HepG2 (cell line): Measurements from ENCODE around the gene PLD2. TPM values are rescaled to one million over a fixed set of nuclear protein-coding genes. Genes with fewer than 3 reads are reported as not detected.

Experiments used
- IRF1 ChIP-seq: sonication (generic); formaldehyde crosslinking; IDR thresholded peaks from 2 replicates; pipeline ENCODE4 v1.4.0; 2020; ENCODE audit warnings: low read depth, mild to moderate bottlenecking, missing genetic modification reagents
- SIN3A ChIP-seq: IDR thresholded peaks from 2 replicates; pipeline ENCODE4 v1.6.1; 2011; ENCODE audit warnings: low read depth, mild to moderate bottlenecking, control low read depth, low read length, borderline replicate concordance
- SNAPC4 ChIP-seq: sonication (generic); formaldehyde crosslinking; IDR thresholded peaks from 2 replicates; pipeline ENCODE4 v1.4.0; 2020; ENCODE audit warnings: mild to moderate bottlenecking, missing genetic modification reagents
- ZBED4 ChIP-seq: sonication (generic); formaldehyde crosslinking; IDR thresholded peaks from 2 replicates; pipeline ENCODE4 v1.4.0; 2020; ENCODE audit warnings: missing genetic modification reagents, borderline replicate concordance
- ZFYVE20 ChIP-seq: sonication (generic); formaldehyde crosslinking; IDR thresholded peaks from 2 replicates; pipeline ENCODE4 v1.8.0; 2023; ENCODE audit warnings: low read depth, mild to moderate bottlenecking, moderate library complexity, missing genetic modification reagents, borderline replicate concordance
- ZIK1 ChIP-seq: sonication (generic); formaldehyde crosslinking; IDR thresholded peaks from 2 replicates; pipeline ENCODE4 v1.5.0; 2020; ENCODE audit warnings: mild to moderate bottlenecking, low read depth, missing genetic modification reagents, borderline replicate concordance
- ZNF335 ChIP-seq: sonication (generic); formaldehyde crosslinking; IDR thresholded peaks from 2 replicates; pipeline ENCODE4 v1.4.0; 2020; ENCODE audit warnings: missing genetic modification reagents
- ZNF354B ChIP-seq: sonication (generic); formaldehyde crosslinking; IDR thresholded peaks from 2 replicates; pipeline ENCODE4 v1.8.0; 2022; ENCODE audit warnings: mild to moderate bottlenecking, missing genetic modification reagents
- ZNF569 ChIP-seq: sonication (generic); formaldehyde crosslinking; IDR thresholded peaks from 2 replicates; pipeline ENCODE4 v1.5.0; 2020; ENCODE audit warnings: mild to moderate bottlenecking, missing genetic modification reagents, moderate library complexity, borderline replicate concordance
- polyA plus RNA-seq, 8 experiments: library from polyadenylated mRNA; depleted of rRNA in 3 of 8; stranded (reverse) in 7 of 8; unstranded in 1 of 8; fragments of >200 nt; fragmentation: Illumina TruSeq in 4 of 8; extraction: Trizol in 4 of 8; gene quantifications; 2 replicates each; pipeline versions ENCODE4 v1.2.1 to v1.2.3, GENCODE V29; 2011 to 2016; ENCODE audit warnings: low read depth in 4 of 8, missing spikeins in 1 of 8, mixed read lengths in 1 of 8; ENCODE audit not compliant: insufficient read depth in 1 of 8
- total RNA-seq, 5 experiments: library from RNA; depleted of rRNA; stranded (reverse); fragments of >200 nt; fragmentation: Illumina TruSeq; extraction: Trizol; gene quantifications; 2 replicates each; pipeline ENCODE4 v1.2.3, GENCODE V29; 2016; ENCODE audit warnings: low read depth in 1 of 5

The PLD2 gene
- total and polyA plus RNA-seq, 2 of the 13 experiments (the other 11 are each of a cell fraction or from before 2014, with no cell fraction given) = 13.4 to 29.7 TPM

- TF ChIP-seq SNAPC4 = no peak
- no peak for TF ChIP-seq ZFYVE20 (CRISPR knock-in tag)
- TF ChIP-seq ZBED4 (CRISPR knock-in tag) = no peak
- TF ChIP-seq ZNF335 (CRISPR knock-in tag) = no peak
- no peak for TF ChIP-seq SIN3A
- no peak for TF ChIP-seq IRF1 (CRISPR knock-in tag)
- no peak for TF ChIP-seq ZIK1 (CRISPR knock-in tag)
- TF ChIP-seq ZNF569 = no peak
- no peak for TF ChIP-seq ZNF354B (CRISPR knock-in tag)
Measured at GRCh38 chr17:4806777-4807604, at the start of gene PLD2 (continued).
